Mammary epithelial cell (primary cell): ENCODE measurements around the gene NDRG4.

Experiments used
- EZH2 ChIP-seq: IDR thresholded peaks from 2 replicates; pipeline ENCODE4 v1.6.1; 2012; ENCODE audit warnings: low read length, inconsistent platforms, borderline replicate concordance
- TF ChIP-seq, protein P1 (sequence below), 2 donors: IDR thresholded peaks in 1 of 2; conservative IDR thresholded peaks in 1 of 2; 2 replicates each; pipeline ENCODE4 v1.5.1; 2011 to 2012; ENCODE audit warnings: inconsistent platforms in 2 of 2, low read length in 2 of 2, mild to moderate bottlenecking in 2 of 2, control low read depth in 1 of 2, low read depth in 1 of 2; ENCODE audit not compliant: insufficient read depth in 1 of 2; ENCODE audit errors: extremely low read depth in 1 of 2

DNA sequence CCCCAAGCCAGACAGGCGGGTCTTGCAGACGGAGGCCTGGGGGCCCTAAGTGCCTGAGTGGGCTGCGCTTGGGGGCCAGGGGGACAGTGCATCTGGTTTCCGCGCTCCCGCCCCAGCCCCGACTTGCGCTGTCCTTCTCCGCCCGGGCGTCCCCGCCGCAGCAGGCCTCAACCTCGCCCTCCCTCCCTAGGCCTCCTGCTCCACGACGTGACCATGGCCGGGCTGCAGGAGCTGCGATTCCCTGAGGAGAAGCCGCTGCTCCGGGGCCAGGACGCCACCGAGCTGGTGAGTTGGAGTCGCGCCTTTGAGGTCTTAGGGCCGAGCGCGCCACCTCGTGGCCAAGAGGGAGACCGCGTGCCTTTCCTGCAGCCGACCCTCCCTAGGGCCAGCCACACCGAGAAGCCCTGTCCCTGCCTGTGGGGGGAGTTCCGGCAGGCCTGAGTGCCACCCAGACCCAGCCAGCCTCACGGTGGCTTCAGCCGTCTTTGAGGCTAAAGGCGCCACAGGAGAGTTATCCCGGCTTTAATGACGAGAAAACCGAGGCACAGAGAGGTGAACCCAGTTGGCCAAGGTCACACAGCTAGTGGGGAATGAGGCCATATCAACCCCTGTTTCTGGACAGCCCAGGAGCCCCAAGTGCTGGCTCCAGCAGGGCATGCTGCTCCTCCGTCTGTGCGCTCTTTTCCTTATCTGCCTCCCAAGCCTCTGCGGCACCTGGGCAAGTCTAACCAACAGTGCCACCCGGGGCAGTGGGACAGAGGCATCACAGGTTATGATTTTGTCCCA is 12.2 kb upstream of the NDRG4 start:
- TF ChIP-seq, protein P1, sequence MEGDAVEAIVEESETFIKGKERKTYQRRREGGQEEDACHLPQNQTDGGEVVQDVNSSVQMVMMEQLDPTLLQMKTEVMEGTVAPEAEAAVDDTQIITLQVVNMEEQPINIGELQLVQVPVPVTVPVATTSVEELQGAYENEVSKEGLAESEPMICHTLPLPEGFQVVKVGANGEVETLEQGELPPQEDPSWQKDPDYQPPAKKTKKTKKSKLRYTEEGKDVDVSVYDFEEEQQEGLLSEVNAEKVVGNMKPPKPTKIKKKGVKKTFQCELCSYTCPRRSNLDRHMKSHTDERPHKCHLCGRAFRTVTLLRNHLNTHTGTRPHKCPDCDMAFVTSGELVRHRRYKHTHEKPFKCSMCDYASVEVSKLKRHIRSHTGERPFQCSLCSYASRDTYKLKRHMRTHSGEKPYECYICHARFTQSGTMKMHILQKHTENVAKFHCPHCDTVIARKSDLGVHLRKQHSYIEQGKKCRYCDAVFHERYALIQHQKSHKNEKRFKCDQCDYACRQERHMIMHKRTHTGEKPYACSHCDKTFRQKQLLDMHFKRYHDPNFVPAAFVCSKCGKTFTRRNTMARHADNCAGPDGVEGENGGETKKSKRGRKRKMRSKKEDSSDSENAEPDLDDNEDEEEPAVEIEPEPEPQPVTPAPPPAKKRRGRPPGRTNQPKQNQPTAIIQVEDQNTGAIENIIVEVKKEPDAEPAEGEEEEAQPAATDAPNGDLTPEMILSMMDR (conservative IDR thresholded peaks at IDR 0.05 in 1 of 2, IDR thresholded peaks at IDR 0.05 in 1 of 2; ENCODE audit: extremely low read depth in 1 of 2, insufficient read depth in 1 of 2, low read depth in 1 of 2, low read length in 2 of 2): peak; percentile 69 to 94
- no peak for TF ChIP-seq EZH2
